ENCODE data around the gene SRP68.
"Not testable (repeated sequence)": the region's sequence is repeated elsewhere in the genome, so short reads cannot be mapped to it uniquely, and the experiment has no call there.

SRP68 gene

GRCh38 chr17:76082326-76083251, 10.3 kb upstream of the SRP68 start:
- H3K27ac ChIP-seq (ENCODE audit: low read depth, low read length) = no peak overlapping the region
- H3K4me1 ChIP-seq (ENCODE audit: control insufficient read depth in 1 of 2, insufficient read depth in 2 of 2, low read length in 2 of 2) = no peaks in the 10 kb centered on the region
- no peak overlapping the region for H3K4me3 ChIP-seq (ENCODE audit: low read depth in 1 of 2, low read length in 2 of 2)
- peaks cover 24% of the 10 kb centered on the region in 2 donors for H3K27me3 ChIP-seq (ENCODE audit: control insufficient read depth in 1 of 2, insufficient read depth in 2 of 2, low read length in 2 of 2)
- H3K9me3 ChIP-seq (ENCODE audit: control insufficient read depth in 1 of 2, low read length in 2 of 2) = no peaks in the 10 kb centered on the region
- H3K9ac ChIP-seq (ENCODE audit: low read depth in 1 of 2, low read length in 2 of 2) = no peak overlapping the region
- peaks cover 36 to 52% of the 10 kb centered on the region in 2 donors for H3K36me3 ChIP-seq (ENCODE audit: control insufficient read depth in 1 of 2, insufficient read depth in 2 of 2, low read length in 2 of 2)

DNA sequence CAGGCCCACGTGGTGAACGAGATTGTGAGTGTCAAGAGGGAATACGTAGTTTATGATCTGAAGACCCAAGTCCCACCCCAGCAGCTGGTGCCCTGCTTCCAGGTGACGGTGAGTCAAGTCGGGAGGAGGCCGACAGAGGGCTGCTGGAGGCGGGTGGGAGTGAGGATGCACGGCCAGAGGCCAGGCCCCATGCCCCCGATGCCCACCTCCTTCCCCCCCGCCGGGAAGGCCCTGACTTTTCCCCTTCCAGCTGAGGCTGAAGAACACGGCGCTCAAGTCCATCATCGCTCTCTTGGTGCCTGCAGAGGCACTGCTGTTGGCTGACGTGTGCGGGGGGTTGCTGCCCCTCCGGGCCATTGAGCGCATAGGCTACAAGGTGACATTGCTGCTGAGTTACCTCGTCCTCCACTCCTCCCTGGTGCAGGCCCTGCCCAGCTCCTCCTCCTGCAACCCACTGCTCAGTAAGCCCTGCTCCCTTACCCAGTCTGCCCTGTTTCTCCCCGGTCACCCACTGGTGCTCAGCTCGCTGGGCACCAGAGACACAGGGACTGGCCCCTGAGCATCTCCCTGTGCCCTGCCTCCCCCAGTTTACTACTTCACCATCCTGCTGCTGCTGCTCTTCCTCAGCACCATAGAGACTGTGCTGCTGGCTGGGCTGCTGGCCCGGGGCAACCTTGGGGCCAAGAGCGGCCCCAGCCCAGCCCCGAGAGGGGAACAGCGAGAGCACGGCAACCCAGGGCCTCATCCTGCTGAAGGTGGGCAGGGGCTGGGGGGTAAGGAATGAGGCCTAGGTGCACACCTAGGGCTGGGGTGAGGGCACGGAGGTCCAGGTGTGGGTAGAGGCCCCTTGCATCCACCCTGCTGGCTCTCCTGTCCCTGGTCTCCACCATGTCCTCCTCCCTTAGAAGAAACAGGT, 9.2 kb upstream of the SRP68 start:
- H3K9ac ChIP-seq (ENCODE audit: low read depth in 1 of 2, low read length in 2 of 2) = no peak overlapping the region
- peaks cover 29 to 41% of the 10 kb centered on the region in 2 donors for H3K36me3 ChIP-seq (ENCODE audit: control insufficient read depth in 1 of 2, insufficient read depth in 2 of 2, low read length in 2 of 2)

DNA sequence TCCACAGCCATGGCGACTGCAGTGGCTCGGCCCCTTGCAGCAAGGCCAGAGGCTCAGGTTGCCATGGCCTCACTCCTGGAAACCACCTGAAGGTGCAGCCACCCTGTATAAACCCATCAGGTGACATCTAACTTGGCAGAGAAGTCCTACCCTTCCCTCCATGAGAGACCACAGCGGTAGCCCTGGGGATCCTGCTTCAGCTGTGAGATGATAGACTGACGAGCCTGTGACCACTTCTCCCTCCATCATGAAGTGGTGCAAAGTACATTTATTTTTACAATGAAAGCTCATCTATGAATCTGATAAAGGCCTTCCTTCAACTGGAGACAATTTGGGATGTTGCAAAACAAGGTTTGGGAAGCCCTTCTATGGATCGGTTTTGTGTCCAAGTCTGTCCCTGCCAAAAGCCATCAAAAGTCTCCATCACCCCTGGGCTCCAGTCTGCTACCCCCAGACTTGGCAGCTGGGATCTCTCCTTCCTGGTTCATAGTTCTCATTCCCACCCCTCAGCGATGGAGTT, 8.5 kb upstream of the SRP68 start:
- H3K9ac ChIP-seq (ENCODE audit: low read depth in 1 of 2, low read length in 2 of 2) = no peak overlapping the region
- peaks cover 8 to 12% of the 10 kb centered on the region in 2 donors for H3K4me1 ChIP-seq (ENCODE audit: control insufficient read depth in 1 of 2, insufficient read depth in 2 of 2, low read length in 2 of 2)
- no peak overlapping the region for H3K4me3 ChIP-seq (ENCODE audit: low read depth in 1 of 2, low read length in 2 of 2)
- H3K9me3 ChIP-seq (ENCODE audit: control insufficient read depth in 1 of 2, low read length in 2 of 2) = no peaks in the 10 kb centered on the region
- peaks cover 42% of the 10 kb centered on the region in 2 donors for H3K27me3 ChIP-seq (ENCODE audit: control insufficient read depth in 1 of 2, insufficient read depth in 2 of 2, low read length in 2 of 2)
- H3K36me3 ChIP-seq (ENCODE audit: control insufficient read depth in 1 of 2, insufficient read depth in 2 of 2, low read length in 2 of 2) = peaks cover 22 to 34% of the 10 kb centered on the region in 2 donors
- H3K27ac ChIP-seq (ENCODE audit: low read depth, low read length) = no peak overlapping the region

More for the DNA sequence above, 9.2 kb upstream of the SRP68 start:
- Histone ChIP-seq H3K27ac (ENCODE audit: low read depth, low read length) (no peak overlapping the region), H3K27me3 (ENCODE audit: control insufficient read depth in 1 of 2, insufficient read depth in 2 of 2, low read length in 2 of 2) (peaks cover 34 to 35% of the 10 kb centered on the region in 2 donors), H3K4me3 (ENCODE audit: low read depth in 1 of 2, low read length in 2 of 2) (no peak overlapping the region), H3K9me3 (ENCODE audit: control insufficient read depth in 1 of 2, low read length in 2 of 2) (no peaks in the 10 kb centered on the region), H3K4me1 (ENCODE audit: control insufficient read depth in 1 of 2, insufficient read depth in 2 of 2, low read length in 2 of 2) (peaks cover 5 to 7% of the 10 kb centered on the region in 2 donors)

DNA sequence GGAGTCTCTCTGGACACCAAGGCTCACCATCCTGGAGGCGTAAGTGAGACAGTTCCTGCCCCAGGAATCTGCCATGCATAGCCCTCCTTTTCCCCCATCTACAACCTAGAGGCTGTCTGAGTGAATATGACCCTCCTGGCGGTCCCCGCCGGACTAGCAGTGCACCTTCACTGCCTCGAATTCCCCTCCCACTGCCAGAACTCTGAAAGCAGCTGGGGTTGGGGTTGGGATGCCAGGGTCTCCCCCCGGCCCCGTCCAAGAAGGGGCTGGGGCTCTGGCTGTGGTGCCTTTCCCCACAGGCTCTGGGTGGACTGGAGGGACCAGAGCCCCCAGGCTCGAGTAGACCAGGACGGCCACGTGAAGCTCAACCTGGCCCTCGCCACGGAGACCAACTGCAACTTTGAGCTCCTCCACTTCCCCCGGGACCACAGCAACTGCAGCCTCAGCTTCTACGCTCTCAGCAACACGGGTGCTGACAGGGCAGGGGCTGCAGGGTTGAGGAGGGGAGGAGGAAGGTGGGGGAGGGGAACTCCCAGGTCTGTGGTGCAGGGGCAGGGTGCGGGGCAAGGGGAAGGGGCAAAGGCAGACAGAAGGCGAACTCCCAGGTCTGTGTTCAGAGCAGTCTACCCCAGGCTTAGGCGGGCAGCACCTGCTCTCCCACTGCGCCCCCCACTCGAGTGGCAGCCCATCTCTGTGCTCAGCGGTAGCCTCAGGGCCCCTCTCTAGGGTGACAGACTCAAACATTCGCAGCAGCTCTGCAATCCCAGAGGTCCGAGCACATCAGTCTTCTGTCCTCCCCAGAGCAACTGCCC, 7.8 kb upstream of the SRP68 start:
- Histone ChIP-seq H3K36me3 (ENCODE audit: control insufficient read depth in 1 of 2, insufficient read depth in 2 of 2, low read length in 2 of 2) (peaks cover 17 to 28% of the 10 kb centered on the region in 2 donors), H3K9me3 (ENCODE audit: control insufficient read depth in 1 of 2, low read length in 2 of 2) (no peaks in the 10 kb centered on the region), H3K27me3 (ENCODE audit: control insufficient read depth in 1 of 2, insufficient read depth in 2 of 2, low read length in 2 of 2) (peaks cover 48 to 49% of the 10 kb centered on the region in 2 donors), H3K4me3 (ENCODE audit: low read depth in 1 of 2, low read length in 2 of 2) (no peak overlapping the region), H3K27ac (ENCODE audit: low read depth, low read length) (no peak overlapping the region), H3K4me1 (ENCODE audit: control insufficient read depth in 1 of 2, insufficient read depth in 2 of 2, low read length in 2 of 2) (peaks cover 8 to 18% of the 10 kb centered on the region in 2 donors), H3K9ac (ENCODE audit: low read depth in 1 of 2, low read length in 2 of 2) (no peak overlapping the region)

DNA sequence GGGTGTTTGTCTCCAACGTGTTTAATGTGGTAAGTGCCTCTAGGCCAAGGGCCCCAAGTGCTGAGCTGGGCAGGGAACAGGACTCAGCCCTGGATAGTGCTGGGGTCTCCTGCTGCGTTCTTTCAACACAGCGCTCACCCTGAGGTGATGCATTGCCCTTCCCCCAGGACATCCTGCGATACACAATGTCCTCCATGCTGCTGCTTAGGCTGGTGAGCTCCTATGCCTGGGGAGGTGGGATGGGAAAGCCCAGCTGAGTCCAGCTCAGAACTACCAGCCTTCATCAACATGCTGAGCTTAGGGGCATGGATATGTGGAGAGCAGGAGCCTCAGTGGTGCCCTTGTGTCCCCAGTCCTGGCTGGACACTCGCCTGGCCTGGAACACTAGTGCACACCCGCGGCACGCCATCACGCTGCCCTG, 7.2 kb upstream of the SRP68 start:
- no peak overlapping the region for H3K4me3 ChIP-seq (ENCODE audit: low read depth in 1 of 2, low read length in 2 of 2)
- no peaks in the 10 kb centered on the region for H3K9me3 ChIP-seq (ENCODE audit: control insufficient read depth in 1 of 2, low read length in 2 of 2)
- H3K36me3 ChIP-seq (ENCODE audit: control insufficient read depth in 1 of 2, insufficient read depth in 2 of 2, low read length in 2 of 2) = peaks cover 11 to 22% of the 10 kb centered on the region in 2 donors
- no peak overlapping the region for H3K27ac ChIP-seq (ENCODE audit: low read depth, low read length)
- peaks cover 8 to 23% of the 10 kb centered on the region in 2 donors for H3K4me1 ChIP-seq (ENCODE audit: control insufficient read depth in 1 of 2, insufficient read depth in 2 of 2, low read length in 2 of 2)
- no peak overlapping the region for H3K9ac ChIP-seq (ENCODE audit: low read depth in 1 of 2, low read length in 2 of 2)
- peaks cover 55% of the 10 kb centered on the region in 2 donors for H3K27me3 ChIP-seq (ENCODE audit: control insufficient read depth in 1 of 2, insufficient read depth in 2 of 2, low read length in 2 of 2)

DNA sequence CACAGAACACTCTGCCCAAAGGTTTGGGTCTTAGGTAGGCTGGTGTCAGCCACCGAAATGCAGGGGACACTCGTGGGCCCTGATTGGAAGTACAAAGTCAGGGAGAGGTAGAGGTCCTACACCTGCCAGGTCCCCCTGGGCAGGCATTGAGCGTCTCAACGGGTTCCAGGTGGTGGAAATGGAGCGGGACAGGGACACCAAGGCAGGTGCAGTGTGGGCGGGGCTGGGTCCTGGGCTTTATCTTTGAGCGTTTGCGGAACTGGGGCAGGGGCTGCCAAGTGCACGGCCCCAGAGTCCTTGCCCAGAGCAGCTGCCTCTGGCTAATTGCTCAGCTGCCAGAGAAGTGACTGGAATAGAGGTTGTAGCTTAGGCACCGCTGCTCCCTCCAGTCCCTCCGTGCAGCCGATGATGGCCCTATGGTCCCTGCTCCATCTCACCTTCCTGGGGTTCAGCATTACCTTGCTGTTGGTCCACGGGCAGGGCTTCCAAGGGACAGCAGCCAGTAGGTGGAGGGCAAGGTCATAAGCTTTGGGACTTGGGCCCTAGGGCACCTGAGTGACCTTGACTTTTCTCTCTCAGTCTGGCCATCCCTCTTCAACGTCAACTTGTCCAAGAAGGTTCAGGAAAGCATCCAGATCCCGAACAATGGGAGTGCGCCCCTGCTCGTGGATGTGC, 6.7 kb upstream of the SRP68 start, which contains the start of gene ZACN:
ZACN (plus strand) TSS at position 323 of the 675 bp plus-strand sequence; CDS start at position 406, 83 bp downstream.
- H3K27ac ChIP-seq (ENCODE audit: low read depth, low read length) = no peak within 1 kb of the TSS
- peaks cover 8 to 23% of the 10 kb centered on the region in 2 donors for H3K4me1 ChIP-seq (ENCODE audit: control insufficient read depth in 1 of 2, insufficient read depth in 2 of 2, low read length in 2 of 2)
- peaks cover 9 to 16% of the 10 kb centered on the region in 2 donors for H3K36me3 ChIP-seq (ENCODE audit: control insufficient read depth in 1 of 2, insufficient read depth in 2 of 2, low read length in 2 of 2)
- no peak within 1 kb of the TSS for H3K4me3 ChIP-seq (ENCODE audit: low read depth in 1 of 2, low read length in 2 of 2)
- H3K27me3 ChIP-seq (ENCODE audit: control insufficient read depth in 1 of 2, insufficient read depth in 2 of 2, low read length in 2 of 2) = peaks cover 59 to 60% of the 10 kb centered on the region in 2 donors
- no peak within 1 kb of the TSS for H3K9ac ChIP-seq (ENCODE audit: low read depth in 1 of 2, low read length in 2 of 2)
- H3K9me3 ChIP-seq (ENCODE audit: control insufficient read depth in 1 of 2, low read length in 2 of 2) = no peaks in the 10 kb centered on the region

- not testable (repeated sequence) for H3K9me3 ChIP-seq (ENCODE audit: control insufficient read depth in 1 of 2, low read length in 2 of 2); H3K36me3 ChIP-seq (ENCODE audit: control insufficient read depth in 1 of 2, insufficient read depth in 2 of 2, low read length in 2 of 2); H3K9ac ChIP-seq (ENCODE audit: low read depth in 1 of 2, low read length in 2 of 2); H3K4me3 ChIP-seq (ENCODE audit: low read depth in 1 of 2, low read length in 2 of 2); H3K27ac ChIP-seq (ENCODE audit: low read depth, low read length)
- Histone ChIP-seq H3K4me1 (ENCODE audit: control insufficient read depth in 1 of 2, insufficient read depth in 2 of 2, low read length in 2 of 2) (peaks cover 8 to 23% of the 10 kb centered on the region in 2 donors), H3K27me3 (ENCODE audit: control insufficient read depth in 1 of 2, insufficient read depth in 2 of 2, low read length in 2 of 2) (peaks cover 63 to 64% of the 10 kb centered on the region in 2 donors)
Observed at GRCh38 chr17:76078370-76078769, 6.1 kb upstream of the SRP68 start.

DNA sequence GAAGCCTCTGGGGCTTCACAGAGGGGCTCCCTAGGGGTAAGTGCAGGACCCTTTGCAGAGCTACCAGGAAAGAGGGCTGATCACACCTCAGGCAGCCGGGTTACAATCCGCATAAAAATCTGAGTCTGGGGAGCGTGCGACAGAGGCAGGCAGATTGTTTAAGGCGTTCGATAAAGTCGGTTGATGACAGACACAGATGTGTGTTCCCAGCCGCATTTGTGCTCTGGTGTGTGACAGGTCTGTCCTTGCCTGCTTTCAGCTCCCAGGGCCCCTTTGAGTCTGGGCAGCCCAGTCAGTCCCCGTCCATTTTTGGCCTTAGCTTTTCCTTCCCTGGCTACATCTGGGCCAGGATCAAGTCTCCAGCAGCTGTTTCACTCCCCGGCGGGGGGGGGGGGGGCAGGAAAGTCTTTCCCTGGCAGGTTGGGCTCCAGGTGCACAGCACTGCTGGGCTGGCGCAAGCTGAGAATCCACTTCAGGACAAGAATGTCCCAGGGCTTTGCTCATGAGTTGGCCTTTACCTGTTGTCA, 5.3 kb upstream of the SRP68 start:
- Histone ChIP-seq H3K4me1 (ENCODE audit: control insufficient read depth in 1 of 2, insufficient read depth in 2 of 2, low read length in 2 of 2) (peaks cover 12 to 27% of the 10 kb centered on the region in 2 donors), H3K36me3 (ENCODE audit: control insufficient read depth in 1 of 2, insufficient read depth in 2 of 2, low read length in 2 of 2) (peaks cover 0 to 3% of the 10 kb centered on the region in 2 donors), H3K4me3 (ENCODE audit: low read depth in 1 of 2, low read length in 2 of 2) (no peak overlapping the region), H3K27me3 (ENCODE audit: control insufficient read depth in 1 of 2, insufficient read depth in 2 of 2, low read length in 2 of 2) (peaks cover 63 to 64% of the 10 kb centered on the region in 2 donors), H3K27ac (ENCODE audit: low read depth, low read length) (no peak overlapping the region), H3K9me3 (ENCODE audit: control insufficient read depth in 1 of 2, low read length in 2 of 2) (no peaks in the 10 kb centered on the region), H3K9ac (ENCODE audit: low read depth in 1 of 2, low read length in 2 of 2) (no peak overlapping the region)
